Adipose tissue (tissue), 3 donors: ENCODE data around the gene FITM1. TPM values are rescaled to one million over a fixed set of nuclear protein-coding genes. Genes with fewer than 3 reads are reported as not detected.

Source experiments
- H3K27ac ChIP-seq: one replicate; pipeline ENCODE4 v1.5.1; 2013; ENCODE audit warnings: low read depth, low read length
- WGBS, 3 donors: extraction: QIAGEN DNeasy Blood & Tissue Kit; methylation state at CpG; one replicate each; pipeline ENCODE4 v1.1.7; 2013; 5-methylcytosine and 5-hydroxymethylcytosine counted together
- polyA plus RNA-seq, 3 donors: library from polyadenylated mRNA; stranded (reverse); fragments of 200-250 nt; gene quantifications; one replicate each; pipeline ENCODE4 v1.2.3, GENCODE V29; 2013
- donor health status: healthy with polysubstance abuse.
- donor health status: Bipolar disorder and iron deficiency.
- donor health status: healthy.

FITM1 gene
- polyA plus RNA-seq, 3 donors: 0.61 to 4.6 TPM; not detected in 1

DNA sequence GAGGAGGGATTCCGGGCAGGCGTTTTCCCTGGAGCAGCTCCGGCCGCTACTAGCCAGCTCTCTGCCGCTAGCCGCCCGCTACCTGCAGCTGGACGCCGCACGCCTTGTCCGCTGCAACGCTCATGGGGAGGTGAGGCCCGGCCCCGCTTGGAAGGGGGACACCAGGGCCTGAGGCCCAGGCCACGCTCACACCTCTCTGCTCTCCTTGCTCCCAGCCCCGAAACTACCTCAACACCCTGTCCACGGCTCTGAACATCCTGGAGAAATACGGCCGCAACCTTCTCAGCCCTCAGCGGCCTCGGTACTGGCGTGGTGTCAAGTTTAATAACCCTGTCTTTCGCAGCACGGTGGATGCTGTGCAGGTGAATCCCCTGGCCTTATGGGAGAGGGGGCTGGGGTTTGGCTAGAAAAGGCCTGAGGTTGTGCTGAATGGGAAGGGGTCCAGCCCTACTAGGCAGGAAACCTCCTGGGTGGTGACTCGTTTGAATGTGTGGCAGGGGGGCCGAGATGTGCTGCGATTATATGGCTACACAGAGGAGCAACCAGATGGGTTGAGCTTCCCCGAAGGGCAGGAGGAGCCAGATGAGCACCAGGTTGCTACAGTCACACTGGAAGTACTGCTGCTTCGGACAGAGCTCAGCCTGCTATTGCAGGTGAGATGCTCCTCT lies 17.4 kb downstream of the FITM1 start:
- 4 to 10% (median 5%) methylated on average over 29 of the region's 29 CpGs for WGBS, 3 donors
- no peak overlapping the region for H3K27ac ChIP-seq

DNA sequence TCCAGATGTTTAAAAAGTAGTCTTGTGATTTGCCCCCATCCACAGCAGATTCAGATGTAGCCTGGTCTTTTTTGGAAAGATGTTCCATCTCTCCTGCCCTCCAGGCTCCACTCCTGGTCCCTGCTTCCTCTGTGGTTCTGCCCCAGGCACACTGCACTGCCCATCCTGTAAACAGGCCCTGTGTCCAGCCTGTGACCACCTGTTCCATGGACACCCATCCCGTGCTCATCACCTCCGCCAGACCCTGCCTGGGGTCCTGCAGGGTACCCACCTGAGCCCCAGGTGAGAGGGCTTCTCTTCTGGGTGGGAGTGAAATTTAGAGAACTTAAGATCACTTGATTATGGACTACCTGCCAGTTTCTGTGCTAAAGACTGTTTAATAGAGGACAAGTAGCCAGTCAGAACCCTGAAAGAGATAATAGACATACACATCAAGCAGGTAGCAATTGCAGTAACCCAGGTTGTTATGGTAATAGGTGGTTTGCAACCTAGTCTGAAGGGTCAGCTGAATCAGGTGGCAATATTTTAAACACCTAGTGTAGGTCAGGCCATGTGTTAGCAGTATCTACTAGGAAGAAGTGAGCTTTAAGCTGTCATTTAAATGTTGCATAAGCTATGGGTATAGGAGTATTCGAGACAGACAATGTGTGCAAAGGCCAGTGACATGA lies 19.0 kb downstream of the FITM1 start:
- H3K27ac ChIP-seq: no peak overlapping the region
- WGBS, 3 donors: 92 to 97% (median 94%) methylated on average over 3 of the region's 3 CpGs

DNA sequence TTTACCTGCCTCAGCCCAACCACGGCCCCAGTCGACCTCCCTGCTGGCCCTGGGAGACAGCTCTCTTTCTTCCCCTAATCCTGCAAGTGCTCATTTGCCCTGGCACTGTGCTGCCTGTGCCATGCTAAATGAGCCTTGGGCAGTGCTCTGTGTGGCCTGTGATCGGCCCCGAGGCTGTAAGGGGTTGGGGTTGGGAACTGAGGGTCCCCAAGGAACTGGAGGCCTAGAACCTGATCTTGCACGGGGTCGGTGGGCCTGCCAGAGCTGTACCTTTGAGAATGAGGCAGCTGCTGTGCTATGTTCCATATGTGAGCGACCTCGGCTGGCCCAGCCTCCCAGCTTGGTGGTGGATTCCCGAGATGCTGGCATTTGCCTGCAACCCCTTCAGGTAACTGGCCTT lies 19.6 kb downstream of the FITM1 start:
- WGBS, 3 donors: 89 to 91% (median 90%) methylated on average over 9 of the region's 9 CpGs
- H3K27ac ChIP-seq: no peak overlapping the region

DNA sequence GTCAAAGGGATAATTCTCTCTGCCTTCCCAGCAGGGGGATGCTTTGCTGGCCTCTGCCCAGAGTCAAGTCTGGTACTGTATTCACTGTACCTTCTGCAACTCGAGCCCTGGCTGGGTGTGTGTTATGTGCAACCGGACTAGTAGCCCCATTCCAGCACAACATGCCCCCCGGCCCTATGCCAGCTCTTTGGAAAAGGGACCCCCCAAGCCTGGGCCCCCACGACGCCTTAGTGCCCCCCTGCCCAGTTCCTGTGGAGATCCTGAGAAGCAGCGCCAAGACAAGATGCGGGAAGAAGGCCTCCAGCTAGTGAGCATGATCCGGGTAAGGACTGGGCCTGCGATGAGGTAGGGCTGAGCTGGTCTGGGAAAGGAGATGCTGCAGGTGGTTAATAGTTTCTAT lies 20.1 kb downstream of the FITM1 start:
- H3K27ac ChIP-seq: no peak overlapping the region

DNA sequence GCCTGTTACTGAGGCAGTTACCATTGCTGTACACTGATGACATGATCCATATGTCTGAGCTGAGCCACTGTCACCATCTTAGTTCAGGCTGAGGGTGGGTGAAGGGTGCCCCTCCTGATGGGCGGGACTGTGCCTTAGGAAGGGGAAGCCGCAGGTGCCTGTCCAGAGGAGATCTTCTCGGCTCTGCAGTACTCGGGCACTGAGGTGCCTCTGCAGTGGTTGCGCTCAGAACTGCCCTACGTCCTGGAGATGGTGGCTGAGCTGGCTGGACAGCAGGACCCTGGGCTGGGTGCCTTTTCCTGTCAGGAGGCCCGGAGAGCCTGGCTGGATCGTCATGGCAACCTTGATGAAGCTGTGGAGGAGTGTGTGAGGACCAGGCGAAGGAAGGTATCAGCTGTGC lies 20.5 kb downstream of the FITM1 start:
- H3K27ac ChIP-seq: no peak overlapping the region
- WGBS, 3 donors: 78 to 88% (median 87%) methylated on average over 9 of the region's 9 CpGs

More for the DNA sequence above, 20.1 kb downstream of the FITM1 start:
- 90 to 97% (median 93%) methylated on average over 9 of the region's 9 CpGs for WGBS, 3 donors

DNA sequence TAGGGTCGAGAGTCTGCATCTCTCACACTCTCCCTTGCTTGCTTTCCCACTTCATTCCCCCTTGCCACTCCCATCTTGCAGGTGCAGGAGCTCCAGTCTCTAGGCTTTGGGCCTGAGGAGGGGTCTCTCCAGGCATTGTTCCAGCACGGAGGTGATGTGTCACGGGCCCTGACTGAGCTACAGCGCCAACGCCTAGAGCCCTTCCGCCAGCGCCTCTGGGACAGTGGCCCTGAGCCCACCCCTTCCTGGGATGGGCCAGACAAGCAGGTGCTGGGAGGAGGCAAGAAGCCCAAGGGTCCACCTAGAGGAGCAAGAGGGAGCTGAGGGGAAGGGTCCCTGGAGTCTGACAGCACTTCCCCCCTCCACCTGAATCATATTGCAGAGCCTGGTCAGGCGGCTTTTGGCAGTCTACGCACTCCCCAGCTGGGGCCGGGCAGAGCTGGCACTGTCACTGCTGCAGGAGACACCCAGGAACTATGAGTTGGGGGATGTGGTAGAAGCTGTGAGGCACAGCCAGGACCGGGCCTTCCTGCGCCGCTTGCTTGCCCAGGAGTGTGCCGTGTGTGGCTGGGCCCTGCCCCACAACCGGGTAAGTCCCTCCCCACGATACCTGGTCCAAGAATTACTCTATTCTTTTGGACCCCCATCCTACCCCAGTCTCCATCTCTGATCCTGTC lies 21.1 kb downstream of the FITM1 start:
- no peak overlapping the region for H3K27ac ChIP-seq
- WGBS, 3 donors: 93 to 96% (median 94%) methylated on average over 16 of the region's 16 CpGs

DNA sequence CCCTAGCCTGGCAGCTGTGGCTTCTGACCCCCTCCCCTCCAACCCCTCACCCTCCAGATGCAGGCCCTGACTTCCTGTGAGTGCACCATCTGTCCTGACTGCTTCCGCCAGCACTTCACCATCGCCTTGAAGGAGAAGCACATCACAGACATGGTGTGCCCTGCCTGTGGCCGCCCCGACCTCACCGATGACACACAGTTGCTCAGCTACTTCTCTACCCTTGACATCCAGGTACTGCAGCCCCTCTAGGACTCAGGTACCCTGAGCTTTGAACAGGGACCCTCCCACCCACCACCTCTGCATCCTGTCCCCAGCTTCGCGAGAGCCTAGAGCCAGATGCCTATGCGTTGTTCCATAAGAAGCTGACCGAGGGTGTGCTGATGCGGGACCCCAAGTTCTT lies 24.6 kb downstream of the FITM1 start:
- WGBS, 3 donors: 92 to 97% (median 94%) methylated on average over 10 of the region's 10 CpGs

DNA sequence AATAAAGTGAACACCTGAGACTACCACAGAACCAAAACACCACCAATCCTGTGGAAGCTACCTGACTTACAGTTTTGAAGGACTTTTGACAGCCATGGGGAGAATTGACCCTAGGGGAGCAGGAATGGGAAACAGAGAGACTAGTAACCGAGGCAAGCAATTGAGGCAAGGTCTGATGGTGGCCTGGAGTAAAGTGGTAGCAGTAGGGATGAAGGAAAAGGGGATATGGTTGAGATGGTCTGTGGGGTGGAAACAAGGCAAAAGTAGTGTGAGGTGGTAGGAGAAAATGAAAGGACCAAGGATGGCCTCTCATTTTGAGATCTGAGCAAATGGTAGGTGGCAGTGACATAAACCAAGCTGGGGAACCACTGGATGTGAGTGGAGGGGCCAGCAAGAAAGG lies 26.4 kb downstream of the FITM1 start:
- WGBS, 3 donors: 85 to 97% (median 93%) methylated on average over 1 of the region's 1 CpG
- no peak overlapping the region for H3K27ac ChIP-seq

More for the DNA sequence above, 24.6 kb downstream of the FITM1 start:
- no peak overlapping the region for H3K27ac ChIP-seq

DNA sequence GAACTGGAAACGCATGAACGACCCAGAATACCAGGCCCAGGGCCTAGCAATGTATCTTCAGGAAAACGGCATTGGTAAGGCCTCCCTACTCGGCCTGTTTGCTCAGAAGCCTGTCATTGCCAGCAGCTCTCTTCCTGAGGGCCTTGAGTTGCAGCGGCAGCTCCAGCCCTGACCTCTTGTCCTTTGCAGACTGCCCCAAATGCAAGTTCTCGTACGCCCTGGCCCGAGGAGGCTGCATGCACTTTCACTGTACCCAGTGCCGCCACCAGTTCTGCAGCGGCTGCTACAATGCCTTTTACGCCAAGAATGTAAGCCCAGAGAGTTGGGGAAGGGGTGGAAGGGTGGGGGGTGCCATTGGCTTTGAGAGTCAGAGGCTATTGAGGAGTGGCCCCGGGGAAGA lies 26.9 kb downstream of the FITM1 start:
- no peak overlapping the region for H3K27ac ChIP-seq
- 90 to 94% (median 93%) methylated on average over 11 to 12 of the region's 12 CpGs for WGBS, 3 donors

DNA sequence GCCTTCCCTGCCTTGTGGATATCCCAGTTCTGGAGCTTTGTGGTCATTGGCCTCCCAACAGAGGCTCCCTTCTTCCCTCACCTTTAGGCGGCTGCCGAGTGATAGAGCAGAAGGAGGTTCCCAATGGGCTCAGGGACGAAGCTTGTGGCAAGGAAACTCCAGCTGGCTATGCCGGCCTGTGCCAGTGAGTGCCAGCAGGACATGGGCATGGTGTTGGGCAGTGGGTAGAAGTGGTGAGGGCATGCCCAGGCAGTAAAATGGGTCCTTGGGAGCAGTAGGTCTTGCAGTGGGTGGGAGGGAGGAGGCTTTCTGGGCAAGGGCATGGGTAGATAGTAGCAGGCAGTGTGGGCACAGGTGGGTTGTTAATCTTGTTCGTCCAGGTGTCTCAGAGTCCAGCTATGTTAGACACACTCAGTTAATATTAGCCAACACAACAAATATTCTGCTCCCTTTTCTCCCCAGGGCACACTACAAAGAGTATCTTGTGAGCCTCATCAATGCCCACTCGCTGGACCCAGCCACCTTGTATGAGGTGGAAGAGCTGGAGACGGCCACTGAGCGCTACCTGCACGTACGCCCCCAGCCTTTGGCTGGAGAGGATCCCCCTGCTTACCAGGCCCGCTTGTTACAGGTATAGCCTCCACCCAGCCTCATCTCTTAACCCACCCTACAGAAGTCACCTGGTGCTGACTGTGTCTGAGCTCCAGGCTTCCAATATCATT lies 29.5 kb downstream of the FITM1 start:
- 77 to 92% (median 86%) methylated on average over 11 of the region's 11 CpGs for WGBS, 3 donors
- no peak overlapping the region for H3K27ac ChIP-seq

DNA sequence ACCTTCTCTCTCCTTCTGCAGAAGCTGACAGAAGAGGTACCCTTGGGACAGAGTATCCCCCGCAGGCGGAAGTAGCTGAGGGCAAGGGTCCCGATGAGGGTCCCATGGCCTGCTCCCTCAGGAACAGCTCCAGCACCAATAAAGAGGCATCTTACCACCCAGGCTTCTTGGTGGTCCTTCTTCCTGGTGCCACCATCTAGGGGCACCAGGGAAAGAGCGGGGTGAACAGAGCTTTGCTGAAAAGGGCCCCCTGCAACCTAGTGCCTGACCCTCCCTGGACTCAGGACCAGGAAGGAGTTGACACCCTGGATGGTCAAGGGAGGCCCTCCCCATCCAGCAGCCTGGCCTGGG lies 30.0 kb downstream of the FITM1 start:
- H3K27ac ChIP-seq: no peak overlapping the region
- 89 to 96% (median 90%) methylated on average over 4 of the region's 4 CpGs for WGBS, 3 donors

DNA sequence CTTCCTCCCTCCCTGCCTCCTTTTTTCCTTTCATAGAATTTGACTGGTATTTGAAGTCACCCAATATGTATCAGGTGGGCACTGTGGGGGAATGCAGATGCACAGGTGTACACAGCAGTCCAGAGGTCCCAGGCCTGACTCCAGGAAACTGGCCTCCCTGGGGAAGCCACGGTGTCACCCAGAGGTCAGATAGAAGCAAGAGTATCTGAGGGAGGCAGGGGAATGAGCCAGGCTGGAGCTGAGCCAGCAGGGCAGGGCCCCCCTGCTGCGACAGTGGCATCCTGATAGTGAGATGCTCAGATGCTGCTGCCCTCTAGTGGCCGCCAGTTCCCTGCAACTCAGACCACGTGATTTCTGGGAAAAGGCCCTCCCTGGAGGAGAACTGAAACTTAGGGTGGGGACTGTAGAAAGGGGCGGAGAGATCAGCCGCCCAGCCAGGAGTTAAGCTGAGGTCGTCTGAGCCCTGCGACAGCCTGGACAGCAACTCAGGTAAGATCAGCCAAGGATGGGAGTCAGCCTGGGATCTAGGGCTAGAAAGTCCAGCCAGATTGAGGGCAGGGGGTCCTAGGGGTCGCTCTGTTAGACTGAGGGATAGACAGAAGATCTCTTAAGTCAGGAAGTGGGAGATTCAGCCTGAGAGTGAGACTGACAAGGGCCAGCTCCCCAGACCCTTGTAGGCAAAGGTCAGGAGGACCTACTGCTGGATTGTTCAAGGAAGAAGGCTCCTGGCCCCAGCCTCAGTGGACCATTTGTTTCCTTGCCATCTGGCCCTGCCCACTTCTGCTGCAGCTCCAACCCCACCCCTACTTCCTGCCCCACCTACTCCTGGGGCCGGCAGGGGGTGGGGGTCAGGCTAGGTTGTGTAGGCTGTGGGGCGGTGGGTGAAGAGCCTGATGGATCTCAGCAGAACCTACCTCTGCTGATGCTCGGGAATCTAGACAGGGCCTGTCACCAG lies 30.7 kb downstream of the FITM1 start, which contains the start of gene IRF9:
IRF9 (plus strand) TSS at position 416 of the 955 bp plus-strand sequence. CDS start 880 bp downstream, outside the sequence.
- peak within 1 kb of the TSS; percentile 79 for H3K27ac ChIP-seq
- WGBS, 3 donors: 0% methylated on average over 12 of the region's 12 CpGs

DNA sequence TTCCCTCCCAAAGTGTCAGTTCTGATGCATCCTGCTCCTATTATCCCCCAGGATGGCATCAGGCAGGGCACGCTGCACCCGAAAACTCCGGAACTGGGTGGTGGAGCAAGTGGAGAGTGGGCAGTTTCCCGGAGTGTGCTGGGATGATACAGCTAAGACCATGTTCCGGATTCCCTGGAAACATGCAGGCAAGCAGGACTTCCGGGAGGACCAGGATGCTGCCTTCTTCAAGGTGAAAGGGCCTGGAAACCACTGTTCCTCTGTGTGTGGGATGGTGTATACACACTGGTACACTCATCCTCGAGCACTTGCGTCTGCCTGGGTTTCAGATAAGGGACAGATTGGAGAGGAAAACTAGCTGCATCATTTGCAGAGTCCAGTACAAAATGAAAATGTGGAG lies 31.6 kb downstream of the FITM1 start:
- WGBS, 3 donors: 29 to 44% (median 44%) methylated on average over 8 of the region's 8 CpGs
- no peak overlapping the region for H3K27ac ChIP-seq

DNA sequence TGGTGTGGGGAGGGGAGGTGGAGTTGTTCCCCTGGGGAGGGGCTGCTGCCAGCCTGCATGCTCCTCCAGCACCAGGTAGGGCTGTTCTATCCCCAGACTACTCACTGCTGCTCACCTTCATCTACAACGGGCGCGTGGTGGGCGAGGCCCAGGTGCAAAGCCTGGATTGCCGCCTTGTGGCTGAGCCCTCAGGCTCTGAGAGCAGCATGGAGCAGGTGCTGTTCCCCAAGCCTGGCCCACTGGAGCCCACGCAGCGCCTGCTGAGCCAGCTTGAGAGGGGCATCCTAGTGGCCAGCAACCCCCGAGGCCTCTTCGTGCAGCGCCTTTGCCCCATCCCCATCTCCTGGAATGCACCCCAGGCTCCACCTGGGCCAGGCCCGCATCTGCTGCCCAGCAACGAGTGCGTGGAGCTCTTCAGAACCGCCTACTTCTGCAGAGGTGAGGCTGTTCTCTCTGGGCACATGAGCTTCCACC lies 34.1 kb downstream of the FITM1 start:
- H3K27ac ChIP-seq: no peak overlapping the region
- 89 to 91% (median 90%) methylated on average over 14 of the region's 14 CpGs for WGBS, 3 donors

DNA sequence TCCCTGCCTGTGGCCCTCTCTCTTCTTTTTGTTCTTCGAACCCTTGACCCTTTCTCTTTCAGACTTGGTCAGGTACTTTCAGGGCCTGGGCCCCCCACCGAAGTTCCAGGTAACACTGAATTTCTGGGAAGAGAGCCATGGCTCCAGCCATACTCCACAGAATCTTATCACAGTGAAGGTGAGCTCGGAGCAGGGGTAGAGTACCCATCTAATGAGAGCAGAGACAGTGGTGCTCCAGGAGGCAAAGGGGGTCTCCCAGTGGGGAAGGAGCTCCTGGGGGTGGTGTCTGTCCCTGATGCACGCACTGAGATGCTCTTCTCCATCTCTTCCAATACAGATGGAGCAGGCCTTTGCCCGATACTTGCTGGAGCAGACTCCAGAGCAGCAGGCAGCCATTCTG lies 35.3 kb downstream of the FITM1 start:
- WGBS, 3 donors: 90 to 95% (median 91%) methylated on average over 5 of the region's 5 CpGs
- H3K27ac ChIP-seq: no peak overlapping the region

DNA sequence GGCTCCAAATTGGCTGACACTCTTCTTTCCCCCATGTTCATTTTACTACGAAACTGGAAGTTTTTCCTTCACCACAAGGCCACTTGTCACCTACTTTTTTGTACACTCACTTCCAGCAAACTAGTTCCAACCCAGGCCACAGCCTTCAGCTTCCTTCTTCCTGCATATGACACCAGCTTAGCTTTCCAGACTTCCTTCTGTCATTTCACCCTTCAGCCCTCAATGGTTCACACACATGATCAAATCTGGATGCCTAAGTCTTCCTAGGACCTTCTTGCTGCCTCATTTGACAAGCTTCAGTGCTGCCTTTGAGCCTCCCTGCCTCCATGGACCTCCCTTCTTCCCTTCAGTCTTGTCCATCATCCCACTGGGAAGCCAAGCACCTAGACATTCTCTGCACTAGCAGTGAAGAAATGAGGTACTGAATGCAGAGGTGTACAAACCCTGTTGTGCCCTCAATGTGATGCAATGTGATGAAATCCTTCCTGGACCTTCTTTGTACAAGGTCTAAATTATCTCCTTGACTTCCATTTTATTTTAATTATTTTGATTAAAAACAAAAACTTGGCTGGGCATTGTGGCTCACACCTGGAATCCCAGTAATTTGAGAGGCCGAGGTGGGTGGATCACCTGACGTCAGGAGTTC lies 37.1 kb downstream of the FITM1 start:
- H3K27ac ChIP-seq: no peak overlapping the region
- 76 to 93% (median 78%) methylated on average over 3 of the region's 3 CpGs for WGBS, 3 donors
